Spleen (tissue), 7 donors: ENCODE measurements around the gene COMMD7.

Source experiments
- POLR2A ChIP-seq, 3 donors: fragments of 450-650 bp; IDR thresholded peaks; one replicate each; pipeline ENCODE4 v1.5.1; 2017; ENCODE audit warnings: antibody characterized with exemption in 3 of 3, mild to moderate bottlenecking in 1 of 3
- TF ChIP-seq, protein P1 (sequence below), 11 experiments: fragments of 200-600 bp in 7 of 11; fragments of 450-650 bp in 4 of 11; sonication (generic) in 4 of 11; IDR thresholded peaks in 8 of 11; conservative IDR thresholded peaks in 3 of 11; 1 replicate in 7 of 11; 2 replicates in 4 of 11; pipeline versions ENCODE4 v1.4.0 to v1.8.0; 2016 to 2021; ENCODE audit warnings: antibody characterized with exemption in 11 of 11, inconsistent platforms in 4 of 11, mild to moderate bottlenecking in 1 of 11
- donor health status: DM: no; HTN: no; CAD: no; lungs with moderate emphysema.
- donor health status: DM: no; HTN: no; CAD: no.
- donor health status: DM: no; HTN: no; CAD: no.

DNA sequence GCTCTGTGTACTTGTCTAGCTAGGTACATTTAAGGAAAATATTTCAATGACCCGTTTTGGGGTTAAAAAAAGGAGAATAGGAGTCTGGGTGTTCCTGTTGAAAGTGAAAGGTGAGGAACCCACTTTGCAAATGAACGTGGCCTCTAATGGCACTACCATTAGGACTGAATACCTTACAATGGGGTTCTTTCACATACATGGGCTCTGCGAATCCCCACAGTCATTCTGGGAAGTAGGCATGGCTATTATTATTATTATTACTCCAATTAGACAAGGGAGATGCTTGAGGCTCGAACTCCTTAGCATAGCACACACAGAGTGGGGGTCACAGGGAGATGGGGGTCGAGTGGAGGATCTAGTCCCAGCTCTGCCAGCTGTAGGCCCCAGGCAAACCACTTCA, 12.9 kb upstream of the COMMD7 start:
- TF ChIP-seq, protein P1, sequence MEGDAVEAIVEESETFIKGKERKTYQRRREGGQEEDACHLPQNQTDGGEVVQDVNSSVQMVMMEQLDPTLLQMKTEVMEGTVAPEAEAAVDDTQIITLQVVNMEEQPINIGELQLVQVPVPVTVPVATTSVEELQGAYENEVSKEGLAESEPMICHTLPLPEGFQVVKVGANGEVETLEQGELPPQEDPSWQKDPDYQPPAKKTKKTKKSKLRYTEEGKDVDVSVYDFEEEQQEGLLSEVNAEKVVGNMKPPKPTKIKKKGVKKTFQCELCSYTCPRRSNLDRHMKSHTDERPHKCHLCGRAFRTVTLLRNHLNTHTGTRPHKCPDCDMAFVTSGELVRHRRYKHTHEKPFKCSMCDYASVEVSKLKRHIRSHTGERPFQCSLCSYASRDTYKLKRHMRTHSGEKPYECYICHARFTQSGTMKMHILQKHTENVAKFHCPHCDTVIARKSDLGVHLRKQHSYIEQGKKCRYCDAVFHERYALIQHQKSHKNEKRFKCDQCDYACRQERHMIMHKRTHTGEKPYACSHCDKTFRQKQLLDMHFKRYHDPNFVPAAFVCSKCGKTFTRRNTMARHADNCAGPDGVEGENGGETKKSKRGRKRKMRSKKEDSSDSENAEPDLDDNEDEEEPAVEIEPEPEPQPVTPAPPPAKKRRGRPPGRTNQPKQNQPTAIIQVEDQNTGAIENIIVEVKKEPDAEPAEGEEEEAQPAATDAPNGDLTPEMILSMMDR (IDR thresholded peaks at IDR 0.05 in 8 of 11, conservative IDR thresholded peaks at IDR 0.05 in 3 of 11) = no peak
- TF ChIP-seq POLR2A (IDR thresholded peaks at IDR 0.05) = no peak
